Stimulated activated CD8-positive, alpha-beta memory T cell treated with anti-CD3 and anti-CD28 coated beads, Interleukin-15, amount 100 ng/mL, for 4 hours (primary cell): ENCODE measurements around the gene SH3D19.
"Not testable (repeated sequence)": the region's sequence is repeated elsewhere in the genome, so short reads cannot be mapped to it uniquely, and the experiment has no call there.

ENCODE experiments used
- DNase-seq, 2 donors: peaks; one replicate each; pipeline ENCODE4 v3.0.0-alpha.2; 2020; ENCODE audit warnings: low read depth in 2 of 2

SH3D19 gene

GRCh38 chr4:151267822-151268535 lies 57.4 kb downstream of the SH3D19 start:
- no peak for DNase-seq

- no peak for DNase-seq
These were observed 58.3 kb downstream of the SH3D19 start for GRCh38 chr4:151267104-151267503.

DNA sequence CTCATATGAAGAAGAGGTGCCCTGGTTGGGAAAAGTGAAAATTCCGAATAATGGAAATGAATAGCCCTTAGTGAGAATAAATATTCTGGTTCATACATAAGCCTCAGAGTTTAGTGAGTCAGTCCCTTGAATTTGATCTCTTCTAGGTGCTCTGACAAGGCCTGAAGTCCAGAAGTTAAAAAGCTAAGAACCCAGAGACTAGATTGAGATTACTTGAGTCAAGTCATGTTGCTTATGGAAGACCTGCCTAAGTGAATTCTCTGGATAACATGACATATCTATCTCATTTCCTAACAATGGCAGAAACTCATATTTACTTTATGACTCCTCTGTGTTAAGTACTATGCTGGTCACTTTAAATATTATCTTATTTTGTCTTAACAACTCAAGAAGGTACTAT lies 58.9 kb downstream of the SH3D19 start:
- no peak for DNase-seq

DNA sequence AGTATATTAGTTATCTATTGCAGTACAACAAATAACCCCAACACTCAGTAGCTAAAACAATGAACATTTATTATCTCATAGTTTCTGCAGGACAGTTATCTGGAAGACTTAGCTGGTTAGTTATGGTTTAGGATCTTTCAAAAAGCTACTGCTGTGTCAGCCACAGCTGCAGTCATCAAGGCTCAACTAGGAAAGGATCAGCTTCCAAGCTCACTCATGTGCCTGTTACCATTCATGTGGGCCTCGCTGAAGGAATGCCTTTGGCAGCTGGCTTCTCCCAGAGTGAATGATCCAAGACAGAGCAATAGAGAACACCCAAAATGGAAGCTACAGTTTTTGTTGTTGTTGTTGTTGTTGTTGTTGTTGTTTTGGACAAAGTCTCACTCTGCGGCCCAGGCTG lies 62.0 kb downstream of the SH3D19 start:
- DNase-seq: no peak

GRCh38 chr4:151260526-151260925 lies 64.9 kb downstream of the SH3D19 start:
- no peak for DNase-seq

- no peak for DNase-seq
These were observed 65.7 kb downstream of the SH3D19 start for GRCh38 chr4:151259752-151260151.

DNA sequence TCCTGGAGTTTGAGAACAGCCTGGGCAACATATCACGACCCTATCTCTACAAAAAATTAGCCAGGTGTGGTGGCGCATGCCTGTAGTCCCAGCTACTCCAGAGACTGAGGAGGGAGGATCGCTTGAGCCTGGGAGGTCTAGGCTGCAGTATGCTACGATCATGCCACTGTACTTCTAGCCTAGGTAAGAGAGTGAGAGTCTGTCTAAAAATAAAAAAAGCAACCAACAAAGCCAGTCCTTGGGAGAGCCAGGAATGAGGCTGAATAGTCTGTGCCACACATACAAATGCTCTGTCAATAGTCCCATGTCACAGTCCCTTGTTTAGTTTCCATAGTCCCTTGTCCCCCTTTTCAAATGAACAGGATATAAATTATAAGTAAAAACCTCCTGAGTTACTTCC lies 67.7 kb downstream of the SH3D19 start:
- no peak for DNase-seq

DNA sequence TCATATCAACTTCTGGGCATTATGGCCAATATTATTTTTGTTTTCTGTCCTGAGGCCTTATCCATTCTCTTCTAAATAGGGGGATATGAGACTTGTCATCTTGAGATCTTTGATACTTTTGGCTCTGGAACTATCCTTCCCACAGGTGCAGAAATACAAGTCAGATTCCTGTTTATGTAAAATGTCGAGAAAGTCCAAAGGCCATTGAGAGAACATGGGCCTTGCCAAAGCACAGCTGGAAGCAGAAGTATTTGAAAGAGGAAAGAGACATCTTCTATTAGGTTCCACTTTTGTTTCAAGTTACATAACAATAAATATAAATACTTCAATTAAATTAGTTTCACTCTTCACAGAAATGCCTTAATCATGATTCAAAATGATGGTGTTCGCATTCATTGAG lies 69.3 kb downstream of the SH3D19 start:
- DNase-seq: no peak

GRCh38 chr4:151255680-151256079 lies 69.7 kb downstream of the SH3D19 start:
- DNase-seq: not testable (repeated sequence)

GRCh38 chr4:151255226-151255625 lies 70.2 kb downstream of the SH3D19 start:
- DNase-seq: not testable (repeated sequence)

DNA sequence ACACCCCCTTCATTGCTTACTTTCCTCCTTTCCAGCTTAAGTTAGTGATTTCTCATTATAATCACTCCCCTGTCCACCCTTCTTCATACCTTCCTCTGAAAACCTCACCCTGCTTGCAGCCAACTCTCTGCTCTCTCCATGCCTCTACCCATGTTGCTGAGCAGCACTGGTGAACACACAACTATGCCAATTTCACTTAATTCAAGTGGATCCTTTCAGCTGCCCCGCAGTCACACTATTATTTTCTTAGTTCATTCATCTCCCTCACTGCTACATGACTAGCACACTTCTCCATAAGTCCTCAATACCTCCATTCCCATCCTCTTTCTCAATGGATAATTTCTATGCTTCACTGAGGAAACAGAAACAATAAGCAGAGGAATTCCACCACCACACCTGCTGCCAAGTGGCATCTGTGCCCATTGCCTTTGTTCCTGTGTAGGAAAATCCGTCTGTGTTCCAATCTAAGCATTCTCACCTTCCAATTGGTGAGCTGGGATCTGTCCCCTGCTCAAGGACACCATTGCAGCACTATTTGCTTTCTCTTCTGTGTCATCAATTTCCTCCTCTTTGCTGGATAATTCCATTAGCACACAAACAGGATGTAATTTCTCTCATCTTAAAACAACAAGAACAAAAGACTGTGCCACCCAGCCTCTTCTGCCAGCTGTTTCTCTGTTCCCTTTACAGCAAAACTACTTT lies 73.7 kb downstream of the SH3D19 start:
- DNase-seq: no peak

- no peak for DNase-seq
These were observed 74.7 kb downstream of the SH3D19 start for GRCh38 chr4:151250706-151251105.

GRCh38 chr4:151248519-151248918 lies 76.9 kb downstream of the SH3D19 start:
- no peak for DNase-seq

DNA sequence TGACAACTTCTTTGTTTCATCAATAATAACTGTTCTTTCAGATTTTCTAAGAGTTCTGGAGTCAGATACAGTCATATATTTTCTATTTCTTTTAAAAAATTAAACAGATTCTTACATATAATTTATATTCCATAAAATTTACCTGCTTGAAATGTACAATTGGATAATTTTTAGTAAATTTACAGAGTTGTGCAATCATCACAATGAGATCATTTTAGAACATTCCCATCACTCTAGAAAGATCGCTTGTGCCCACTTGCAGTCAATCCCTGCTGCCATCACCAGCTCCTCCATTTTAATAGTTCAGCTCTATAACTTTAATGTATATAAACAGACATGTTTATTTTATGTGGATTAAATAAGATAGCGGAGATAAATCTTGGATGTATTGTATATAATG lies 78.0 kb downstream of the SH3D19 start:
- no peak for DNase-seq

- DNase-seq: no peak
These were observed 78.7 kb downstream of the SH3D19 start for GRCh38 chr4:151246742-151247141.

- no peak for DNase-seq
These were observed 83.1 kb downstream of the SH3D19 start for GRCh38 chr4:151242305-151242704.

DNA sequence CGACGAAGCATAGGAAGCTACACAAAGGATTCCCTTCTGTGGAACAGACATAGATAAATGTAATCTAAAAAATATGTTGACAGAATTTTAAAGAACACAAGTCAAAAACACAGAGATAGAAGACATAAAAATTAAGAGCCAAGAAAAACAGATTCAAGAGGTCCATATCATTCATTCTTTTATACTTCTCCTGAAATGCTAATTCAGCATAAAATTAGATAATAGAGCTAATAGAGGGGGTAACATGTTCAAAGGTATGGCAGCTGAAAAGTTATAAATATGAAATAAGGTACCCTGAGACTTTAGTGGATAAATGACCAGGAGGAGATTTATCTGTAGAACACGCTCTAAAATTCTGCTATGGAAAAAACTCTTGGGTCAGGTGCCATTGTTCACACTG lies 85.8 kb downstream of the SH3D19 start:
- no peak for DNase-seq

- no peak for DNase-seq
These were observed 86.9 kb downstream of the SH3D19 start for GRCh38 chr4:151238477-151238876.

DNA sequence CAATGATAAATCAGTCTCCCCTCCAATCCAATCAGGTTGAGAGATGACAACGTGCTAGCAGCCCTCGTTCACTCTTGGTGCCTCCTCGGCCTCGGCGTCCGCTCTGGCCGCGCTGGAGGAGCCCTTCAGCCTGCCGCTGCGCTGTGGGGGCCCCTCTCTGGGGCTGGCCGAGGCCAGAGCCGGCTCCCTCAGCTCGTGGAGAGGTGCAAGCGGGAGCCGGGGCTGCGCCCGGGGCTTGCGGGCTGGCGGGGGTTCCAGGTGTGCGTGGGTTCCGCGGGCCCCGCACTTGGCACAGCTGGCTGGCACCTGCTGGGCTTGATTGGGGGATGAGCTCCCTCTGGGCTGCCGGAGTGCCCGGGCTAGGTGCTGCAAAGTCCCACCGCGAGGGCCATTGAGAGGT lies 89.4 kb downstream of the SH3D19 start:
- DNase-seq: no peak

DNA sequence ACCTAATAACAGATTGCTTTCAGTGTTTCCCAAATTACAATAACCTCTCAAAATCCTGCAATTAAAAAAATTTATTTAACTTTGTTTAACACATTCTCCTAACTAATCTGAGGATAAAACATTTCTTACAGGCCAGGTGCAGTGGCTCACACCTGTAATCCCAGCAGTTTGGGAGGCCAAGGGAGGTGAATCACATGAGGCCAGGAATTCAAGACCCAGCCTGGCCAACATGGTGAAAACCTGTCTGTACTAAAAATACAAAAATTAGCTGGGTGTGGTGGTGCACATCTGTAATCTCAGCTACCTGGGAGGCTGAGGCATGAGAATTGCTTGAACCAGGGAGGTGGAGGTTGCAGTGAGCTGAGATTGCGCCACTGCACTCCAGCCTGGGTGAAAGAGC lies 90.0 kb downstream of the SH3D19 start:
- DNase-seq: not testable (repeated sequence)

GRCh38 chr4:151233600-151233999 lies 91.8 kb downstream of the SH3D19 start:
- no peak for DNase-seq

- DNase-seq: no peak
These were observed 93.3 kb downstream of the SH3D19 start for GRCh38 chr4:151231915-151232595.
